Stimulated activated CD8-positive, alpha-beta memory T cell treated with anti-CD3 and anti-CD28 coated beads, Interleukin-12 subunit alpha, Interleukin-12 subunit beta, amount 100 ng/mL, for 24 hours (primary cell): ENCODE measurements around the gene ATP13A1.
"Not testable (repeated sequence)": the region's sequence is repeated elsewhere in the genome, so short reads cannot be mapped to it uniquely, and the experiment has no call there.

Source experiments
- DNase-seq: peaks from one replicate; pipeline ENCODE4 v3.0.0-alpha.2; 2020; ENCODE audit errors: extremely low read depth

The ATP13A1 gene

DNA sequence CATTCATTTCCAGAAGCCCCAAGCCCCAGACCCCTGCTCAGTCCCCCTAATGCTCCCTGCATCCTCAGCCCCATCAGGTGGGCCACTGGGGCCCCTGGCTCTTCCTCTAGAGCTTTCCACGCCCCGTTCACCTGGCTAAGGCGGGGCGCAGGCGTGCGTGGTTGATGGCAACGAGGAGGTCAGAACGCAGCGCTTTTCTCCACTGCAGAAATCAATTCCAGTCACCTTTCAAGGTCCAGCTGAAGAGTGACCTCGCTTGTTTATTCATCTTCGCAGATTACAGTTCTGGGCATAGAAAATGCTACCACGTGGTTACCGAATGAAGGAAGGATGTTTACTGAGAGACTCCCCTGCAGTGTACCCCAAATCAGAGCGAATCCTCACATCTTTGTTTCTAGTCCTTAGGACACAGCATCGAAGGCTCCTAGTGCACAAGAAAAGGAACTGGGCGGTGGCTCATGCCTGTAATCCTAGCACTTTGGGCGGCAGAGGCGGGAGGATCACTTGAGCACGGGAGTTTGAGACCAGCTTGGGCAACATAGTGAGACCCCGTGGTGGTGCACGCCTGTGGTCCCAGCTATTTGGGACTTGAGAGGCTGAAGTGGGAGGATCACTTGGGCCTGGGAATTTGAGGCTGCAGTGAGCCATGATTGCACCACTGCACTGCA, 44.2 kb downstream of the ATP13A1 start:
- DNase-seq: no peak

DNA sequence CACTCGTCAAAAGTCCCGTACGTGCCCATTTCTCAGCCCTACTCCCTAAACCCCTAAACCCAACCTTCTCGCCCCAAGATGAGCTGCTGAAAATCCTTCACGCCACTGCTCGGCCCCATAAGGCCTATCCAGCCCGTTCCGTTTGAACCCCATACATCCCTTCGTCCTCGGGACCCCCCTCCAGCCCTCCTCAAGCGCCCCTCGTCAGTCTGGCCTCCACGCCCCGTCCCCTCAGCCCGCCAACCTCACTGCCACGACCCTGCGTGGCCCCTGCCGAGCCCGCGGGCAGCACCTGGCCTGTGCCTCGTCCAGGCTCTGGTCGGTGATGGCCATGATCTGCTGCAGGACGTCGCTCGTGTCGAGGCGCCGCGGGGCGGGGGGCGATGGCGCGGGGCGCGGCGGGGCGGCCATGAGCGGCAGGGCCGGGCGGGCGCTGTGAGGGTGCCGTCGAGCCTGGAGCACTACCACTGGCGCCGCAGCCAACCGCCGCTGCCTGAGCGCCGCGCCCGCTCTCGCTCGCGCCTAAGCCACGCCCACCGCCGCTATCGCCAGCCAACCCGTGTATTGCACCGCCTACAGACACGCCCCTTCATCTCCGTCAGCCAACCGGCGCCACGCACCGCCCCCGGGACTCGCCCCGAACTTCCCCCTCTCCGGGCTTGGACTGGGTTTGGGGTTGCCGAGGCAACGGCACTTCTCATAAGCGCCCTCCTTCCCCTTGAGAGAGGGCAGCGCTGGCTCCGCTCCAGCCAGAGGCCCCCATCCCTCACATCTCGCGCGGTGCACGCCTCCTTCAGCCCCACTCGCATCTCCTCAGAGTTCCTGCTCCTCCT, 45.0 kb downstream of the ATP13A1 start, which contains the start of gene PBX4:
Gene PBX4 (minus strand): TSS at position 469 of the 833 bp plus-strand sequence. CDS start 58 bp downstream, at position 411.
- DNase-seq: peak; percentile 98

DNA sequence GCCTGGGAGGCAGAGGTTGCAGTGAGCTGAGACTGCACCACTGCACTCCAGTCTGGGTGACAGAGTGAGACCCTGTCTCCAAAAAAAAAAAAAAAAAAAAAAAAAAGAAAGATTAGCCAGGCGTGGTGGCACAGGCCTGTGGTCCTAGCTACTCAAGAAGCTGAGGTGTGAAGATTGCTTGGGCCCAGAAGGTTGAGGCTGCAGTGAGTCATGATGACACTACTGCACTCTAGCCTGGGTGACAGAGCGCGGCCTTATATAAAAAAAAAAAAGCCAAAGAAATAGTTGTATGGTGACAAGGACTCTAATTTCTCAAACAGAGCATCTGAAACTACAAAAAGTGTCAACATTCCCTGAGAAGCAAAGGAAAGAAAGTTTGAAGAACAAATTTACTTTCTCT, 48.4 kb downstream of the ATP13A1 start:
- DNase-seq: no peak

DNA sequence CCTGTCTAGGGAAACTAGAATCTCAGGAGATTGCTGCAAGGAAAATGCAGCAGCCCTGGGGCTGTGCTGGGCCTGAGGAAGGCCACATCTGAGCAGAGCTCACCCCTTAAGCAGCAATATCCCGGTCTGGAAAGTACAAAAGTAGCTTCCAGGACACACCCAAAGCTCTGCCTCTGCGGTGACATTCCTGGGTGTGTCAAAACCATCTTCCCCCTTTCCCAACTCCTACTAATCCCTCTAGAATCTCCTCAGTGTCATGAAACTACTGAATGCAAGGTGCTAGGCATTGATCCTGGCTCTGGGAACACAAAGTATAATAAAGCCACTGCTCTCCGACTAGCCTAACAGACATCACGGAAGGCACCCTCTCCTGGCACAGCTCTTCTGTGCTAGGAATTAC, 50.0 kb downstream of the ATP13A1 start:
- DNase-seq: no peak

DNA sequence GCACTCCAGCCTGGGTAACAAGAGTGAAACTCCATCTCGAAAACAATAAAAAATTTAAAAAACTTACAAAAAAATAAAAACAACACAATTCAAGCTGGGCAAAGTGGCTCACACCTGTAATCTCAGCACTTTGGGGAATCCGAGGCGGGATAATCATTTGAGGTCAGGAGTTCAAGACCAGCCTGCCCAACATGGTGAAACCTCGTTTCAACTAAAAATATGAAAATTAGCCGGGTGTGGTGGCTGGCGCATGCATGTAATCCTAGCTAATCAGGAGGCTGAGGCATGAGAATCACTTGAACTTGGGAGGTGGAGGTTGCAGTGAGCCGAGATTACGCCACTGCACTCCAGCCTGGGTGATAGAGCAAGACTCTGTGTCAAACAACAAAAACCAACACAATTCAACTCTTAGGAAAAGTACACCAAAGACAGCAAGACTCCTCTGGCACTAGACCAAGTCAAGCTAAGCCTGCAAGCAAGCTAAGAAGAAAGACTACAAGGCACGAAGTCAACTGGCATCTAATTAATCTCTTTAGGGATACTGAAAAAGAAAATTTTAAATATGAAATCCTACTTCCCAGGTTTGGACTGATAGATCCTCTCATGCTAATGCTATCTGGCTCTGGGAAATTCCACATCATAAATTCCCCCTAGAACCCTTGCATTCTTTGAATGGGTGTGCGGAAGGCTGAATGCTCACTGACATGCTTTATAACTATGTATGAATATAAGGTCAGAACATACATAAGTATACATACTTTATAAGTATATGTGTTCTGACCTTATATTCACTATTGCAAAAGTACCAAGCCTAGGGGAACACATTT, 52.9 kb downstream of the ATP13A1 start:
- DNase-seq: no peak

DNA sequence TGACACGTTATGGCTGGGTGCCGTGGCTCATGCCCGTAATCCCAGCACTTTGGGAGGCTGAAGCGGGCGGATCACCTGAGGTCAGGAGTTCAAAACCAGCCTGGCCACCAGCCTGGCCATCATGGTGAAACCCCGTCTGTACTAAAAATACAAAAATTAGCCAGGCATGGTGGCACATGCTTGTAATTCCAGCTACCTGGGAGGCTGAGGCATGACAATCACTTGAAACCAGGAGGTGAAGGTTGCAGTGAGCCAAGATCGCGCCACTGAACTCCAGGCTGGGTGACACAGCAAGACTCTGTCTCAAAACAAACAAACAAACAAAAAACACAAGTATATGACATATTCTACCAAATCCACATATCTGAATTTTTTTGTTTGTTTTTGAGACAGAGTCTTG, 56.8 kb downstream of the ATP13A1 start:
- not testable (repeated sequence) for DNase-seq

DNA sequence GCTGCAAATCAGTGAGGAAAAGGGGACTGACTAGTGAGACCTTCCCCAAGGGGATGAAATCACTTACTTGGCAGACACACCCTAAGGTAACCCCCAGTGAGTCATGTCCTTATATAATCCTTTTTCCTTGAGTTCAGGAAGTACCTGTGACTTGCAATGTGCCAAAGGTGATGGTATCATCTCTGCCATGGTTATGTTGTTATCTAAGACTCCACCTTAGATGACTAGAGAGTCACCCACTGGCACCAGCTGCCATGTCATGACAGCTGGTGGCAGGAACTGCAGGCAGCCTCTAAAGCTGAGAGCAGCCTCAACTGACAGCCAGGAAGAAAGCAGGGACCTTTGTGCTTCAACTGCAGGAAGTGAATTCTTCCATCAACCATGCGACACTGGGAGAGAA, 57.5 kb downstream of the ATP13A1 start:
- no peak for DNase-seq

DNA sequence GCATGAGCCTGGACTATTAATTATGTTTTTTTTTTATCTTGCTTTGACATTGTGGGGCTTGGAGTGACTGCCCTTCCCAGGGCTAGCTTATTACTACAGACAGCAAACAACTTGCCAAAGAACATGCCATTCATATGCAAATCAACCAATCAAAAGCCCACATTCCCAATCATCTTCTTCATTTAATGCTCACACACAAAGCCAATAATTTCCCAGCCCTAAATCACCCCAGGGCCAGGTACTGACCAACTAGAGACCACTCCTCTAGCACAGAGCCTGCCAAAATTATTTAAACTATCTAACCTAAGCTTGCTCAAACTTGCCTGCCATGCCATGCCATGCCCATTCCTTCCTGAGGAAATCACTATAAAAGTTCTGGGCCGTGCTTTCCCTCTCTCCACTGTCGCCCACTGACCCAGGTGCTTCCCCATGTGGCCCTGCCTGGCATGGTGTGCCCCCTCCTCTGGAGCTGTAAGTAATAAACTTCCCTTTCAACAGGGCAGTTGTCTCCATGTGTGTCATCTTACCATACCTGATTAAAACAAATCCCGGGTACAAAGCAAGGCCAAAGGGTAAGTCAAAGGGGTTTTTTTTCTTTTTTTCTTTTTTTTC, 60.7 kb downstream of the ATP13A1 start:
- no peak for DNase-seq

DNA sequence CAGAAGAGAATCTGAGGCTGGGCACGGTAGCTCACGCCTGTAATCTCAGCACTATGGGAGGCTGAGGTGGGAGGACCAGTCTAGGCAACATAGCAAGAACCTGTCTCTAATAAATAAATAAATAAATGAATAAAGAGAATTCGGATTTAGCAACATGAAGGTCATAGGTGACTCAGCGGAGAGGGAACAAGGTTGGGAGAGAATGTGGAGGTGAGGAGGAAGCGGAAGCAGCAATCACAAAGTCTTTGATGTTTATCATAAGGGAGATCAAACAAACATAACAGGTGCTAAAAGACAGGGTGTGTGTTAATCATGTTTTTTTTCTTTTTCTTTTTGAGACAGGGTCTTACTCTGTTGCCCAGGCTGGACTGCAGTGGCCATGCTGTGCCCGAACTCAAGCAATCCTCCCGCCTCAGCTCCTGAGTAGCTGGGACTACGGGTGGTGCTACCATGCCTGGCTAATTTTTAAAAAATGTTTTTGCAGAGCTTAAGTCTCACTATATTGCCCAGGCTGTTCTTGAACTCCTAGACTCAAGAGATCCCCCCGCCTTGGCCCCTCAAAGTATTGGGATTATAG, 61.3 kb downstream of the ATP13A1 start:
- no peak for DNase-seq

DNA sequence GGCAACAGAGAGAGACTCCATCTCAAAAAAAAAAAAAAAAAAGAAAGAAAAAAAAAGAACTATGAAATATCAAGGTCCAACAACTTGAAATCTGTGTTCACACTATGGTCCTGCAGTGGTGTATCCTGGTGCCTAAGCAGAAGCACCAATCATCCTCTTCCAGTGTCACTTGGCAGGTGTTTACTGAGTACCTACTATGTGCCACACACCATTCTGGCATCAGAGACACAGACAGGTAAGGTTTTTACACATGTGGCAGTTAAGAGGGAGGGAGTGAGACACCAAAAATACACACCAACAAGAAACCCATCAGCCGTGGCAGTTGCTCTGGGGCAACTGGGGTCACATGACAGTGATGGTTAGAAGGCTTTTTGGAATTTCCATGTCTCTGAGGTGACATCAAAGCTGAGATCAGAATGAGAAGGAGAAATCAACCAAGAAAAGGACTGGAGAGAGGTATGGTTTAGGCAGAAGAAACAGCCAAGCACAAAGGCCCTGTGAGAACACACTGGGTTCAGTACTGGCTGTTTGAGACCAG, 62.6 kb downstream of the ATP13A1 start:
- DNase-seq: no peak

DNA sequence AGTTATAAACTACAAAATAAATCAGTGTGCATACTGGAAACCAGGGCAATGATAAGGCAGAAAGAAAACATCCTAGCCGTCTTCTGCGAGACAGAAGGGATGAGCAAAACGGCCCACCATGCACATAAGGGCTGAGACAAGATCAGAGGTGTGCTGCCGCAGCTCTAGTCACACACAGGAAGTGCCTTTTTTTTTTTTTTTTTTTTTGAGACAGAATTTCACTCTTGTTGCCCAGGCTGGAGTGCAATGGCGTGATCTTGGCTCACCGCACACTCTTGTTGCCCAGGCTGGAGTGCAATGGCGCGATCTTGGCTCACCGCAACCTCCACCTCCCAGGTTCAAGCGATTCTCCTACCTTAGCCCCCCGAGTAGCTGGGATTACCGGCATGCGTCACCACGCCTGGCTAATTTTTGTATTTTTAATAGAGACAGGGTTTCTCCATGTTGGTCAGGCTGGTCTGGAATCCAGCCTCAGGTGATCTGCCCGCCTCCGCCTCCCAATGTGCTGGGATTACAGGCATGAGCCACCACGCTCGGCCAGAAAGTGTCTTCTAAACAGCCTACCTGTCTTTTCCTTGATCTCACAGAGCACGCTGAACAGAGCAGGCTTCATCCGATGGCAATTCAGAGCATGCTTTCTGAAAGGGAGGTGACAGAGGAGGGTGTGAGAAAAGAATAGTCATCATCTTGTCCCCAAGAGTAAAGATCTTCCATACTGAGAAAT, 64.6 kb downstream of the ATP13A1 start:
- DNase-seq: not testable (repeated sequence)

DNA sequence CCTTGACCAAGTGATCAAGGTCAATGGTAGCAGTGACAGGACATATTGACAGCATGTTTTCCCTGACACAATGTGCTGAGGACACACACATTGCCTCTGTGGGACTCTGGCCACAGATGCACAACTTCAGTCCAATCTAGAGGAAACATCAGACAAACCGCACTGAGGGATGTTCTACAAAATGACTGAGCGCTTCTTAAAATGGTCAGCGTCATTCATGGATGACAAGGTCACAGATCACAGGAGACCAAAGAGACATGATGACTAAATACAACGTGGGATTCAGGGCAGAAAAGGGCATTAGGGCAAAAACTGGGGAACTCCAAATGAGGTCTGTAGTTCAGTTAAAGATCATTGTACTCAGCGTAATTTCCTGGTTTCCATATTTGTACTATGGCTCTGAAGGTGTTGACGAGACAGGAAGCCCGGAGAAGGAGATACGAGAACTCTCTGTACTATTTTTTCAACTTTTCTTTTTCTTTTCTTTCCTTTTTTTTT, 65.6 kb downstream of the ATP13A1 start:
- DNase-seq: no peak
